ENCODE measurements around the gene SAMD1. TPM values are rescaled to one million over a fixed set of nuclear protein-coding genes. Genes with fewer than 3 reads are reported as not detected.

SAMD1 gene
- total and polyA plus RNA-seq, 11 donors = 26.7 to 62.6 (median 38.3) TPM

DNA sequence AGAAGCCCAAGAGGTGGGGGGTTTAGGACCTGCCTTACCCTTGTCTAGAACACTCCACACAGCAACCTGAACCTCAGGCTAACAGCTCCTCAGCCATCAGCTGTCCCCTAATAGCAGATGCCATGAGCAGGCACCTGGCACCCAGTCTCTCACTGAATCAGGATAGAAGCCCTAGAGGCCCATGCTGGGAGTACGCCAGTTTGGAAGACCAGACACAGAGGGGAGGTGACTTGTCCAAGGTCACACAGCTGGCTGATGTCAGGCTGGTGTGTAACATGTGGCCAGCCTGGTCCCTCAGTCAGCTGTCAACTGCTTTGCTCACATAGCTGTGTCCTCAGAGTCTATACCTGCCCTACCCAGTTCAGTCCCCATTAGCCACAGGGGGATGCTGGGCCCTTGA, 12.8 kb upstream of the SAMD1 start:
- 55 to 76% (median 68%) methylated on average over 1 of the region's 1 CpG; no CpG with 5 or more reads in 1 of the 4 donors for WGBS, 4 donors
- DNase-seq = peak in 3 of 5 donors; percentile 56 to 73 (median 57)
- peak overlapping the region in 7 of 12 donors; percentile 4 to 56 (median 28) for H3K27ac ChIP-seq
- TF ChIP-seq, protein P1, sequence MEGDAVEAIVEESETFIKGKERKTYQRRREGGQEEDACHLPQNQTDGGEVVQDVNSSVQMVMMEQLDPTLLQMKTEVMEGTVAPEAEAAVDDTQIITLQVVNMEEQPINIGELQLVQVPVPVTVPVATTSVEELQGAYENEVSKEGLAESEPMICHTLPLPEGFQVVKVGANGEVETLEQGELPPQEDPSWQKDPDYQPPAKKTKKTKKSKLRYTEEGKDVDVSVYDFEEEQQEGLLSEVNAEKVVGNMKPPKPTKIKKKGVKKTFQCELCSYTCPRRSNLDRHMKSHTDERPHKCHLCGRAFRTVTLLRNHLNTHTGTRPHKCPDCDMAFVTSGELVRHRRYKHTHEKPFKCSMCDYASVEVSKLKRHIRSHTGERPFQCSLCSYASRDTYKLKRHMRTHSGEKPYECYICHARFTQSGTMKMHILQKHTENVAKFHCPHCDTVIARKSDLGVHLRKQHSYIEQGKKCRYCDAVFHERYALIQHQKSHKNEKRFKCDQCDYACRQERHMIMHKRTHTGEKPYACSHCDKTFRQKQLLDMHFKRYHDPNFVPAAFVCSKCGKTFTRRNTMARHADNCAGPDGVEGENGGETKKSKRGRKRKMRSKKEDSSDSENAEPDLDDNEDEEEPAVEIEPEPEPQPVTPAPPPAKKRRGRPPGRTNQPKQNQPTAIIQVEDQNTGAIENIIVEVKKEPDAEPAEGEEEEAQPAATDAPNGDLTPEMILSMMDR (IDR thresholded peaks at IDR 0.05) = no peak
- no peak for TF ChIP-seq POLR2A (IDR thresholded peaks at IDR 0.05)
- intact Hi-C loops (cut with DNase I) = no loop called here
- peaks cover 0 to 97% (median 82%) of the 10 kb centered on the region in 9 donors for H3K36me3 ChIP-seq
- no peaks in the 10 kb centered on the region for H3K27me3 ChIP-seq
- H3K9me3 ChIP-seq = no peaks in the 10 kb centered on the region
- no peak overlapping the region for H3K4me3 ChIP-seq
- peak in 3 of 4 donors; percentile 2 to 31 (median 6) for ATAC-seq
- peaks cover 0 to 44% (median 17%) of the 10 kb centered on the region in 12 donors for H3K4me1 ChIP-seq

DNA sequence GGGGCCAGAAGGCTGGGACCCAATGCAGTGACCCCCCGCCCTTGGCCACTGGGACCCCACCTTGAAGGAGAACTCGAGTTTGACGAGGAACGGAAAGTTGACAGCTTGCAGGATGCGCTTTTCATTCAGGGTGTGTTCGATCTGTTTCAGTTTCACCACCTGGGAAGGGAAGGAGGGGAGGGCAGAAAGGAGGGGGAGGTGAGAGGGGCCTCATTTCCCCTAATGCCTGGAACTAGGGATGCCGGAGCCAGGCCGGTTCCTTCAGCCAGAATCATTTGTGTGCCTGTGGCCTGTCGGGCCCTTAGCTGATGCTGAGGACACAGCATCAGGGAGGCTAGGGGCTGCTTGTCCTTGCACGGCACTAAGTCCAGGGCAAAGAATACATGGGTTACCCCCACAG, 12.2 kb upstream of the SAMD1 start:
- no peaks in the 10 kb centered on the region for H3K9me3 ChIP-seq
- H3K36me3 ChIP-seq = peaks cover 0 to 97% (median 87%) of the 10 kb centered on the region in 9 donors
- peak in 1 of 5 donors; percentile 32 for DNase-seq
- intact Hi-C loops (cut with DNase I) = no loop called here
- peak overlapping the region in 7 of 12 donors; percentile 4 to 56 (median 29) for H3K27ac ChIP-seq
- H3K4me3 ChIP-seq = no peak overlapping the region
- 85 to 92% (median 87%) methylated on average over 10 of the region's 10 CpGs for WGBS, 4 donors
- peaks cover 0 to 39% (median 12%) of the 10 kb centered on the region in 12 donors for H3K4me1 ChIP-seq
- H3K27me3 ChIP-seq = no peaks in the 10 kb centered on the region
- no peak for ATAC-seq
- TF ChIP-seq, protein P1 (IDR thresholded peaks at IDR 0.05) = no peak

DNA sequence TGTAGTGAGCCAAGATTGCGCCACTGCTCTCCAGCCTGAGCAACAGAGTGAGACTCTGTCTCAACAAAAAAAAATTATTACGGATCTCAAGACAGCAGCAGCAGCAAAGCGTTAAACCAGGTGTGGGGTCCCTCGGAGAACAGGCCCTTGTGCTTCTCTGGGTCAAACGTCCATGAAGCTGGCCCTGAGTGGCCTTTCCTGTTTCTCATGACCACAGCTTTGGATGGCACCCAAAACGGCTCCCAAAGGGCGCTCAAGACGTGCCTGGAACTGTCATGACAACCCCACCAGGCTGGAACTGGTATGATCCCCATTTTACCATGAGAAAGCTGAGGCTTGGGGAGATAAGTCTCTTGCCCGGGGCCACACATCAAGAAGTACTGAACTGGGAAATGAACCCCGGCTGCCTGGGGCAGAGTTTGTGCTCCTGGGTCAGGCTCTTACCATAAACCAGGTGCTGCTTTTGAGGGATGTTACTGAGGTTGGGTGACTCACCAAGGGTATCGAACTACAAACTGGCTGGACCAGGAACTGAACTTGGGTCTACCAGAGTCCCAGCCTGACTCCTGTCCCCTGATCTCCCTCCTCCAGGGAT, 11.6 kb upstream of the SAMD1 start:
- DNase-seq (peak in 1 of 5 donors; percentile 35), ATAC-seq (peak in 1 of 4 donors; percentile 4)
- Histone ChIP-seq H3K27ac (peak overlapping the region in 7 of 12 donors; percentile 4 to 56 (median 29)), H3K36me3 (peaks cover 0 to 100% (median 93%) of the 10 kb centered on the region in 9 donors), H3K27me3 (no peaks in the 10 kb centered on the region), H3K9me3 (no peaks in the 10 kb centered on the region), H3K4me3 (no peak overlapping the region), H3K4me1 (peaks cover 0 to 33% (median 8%) of the 10 kb centered on the region in 12 donors)
- intact Hi-C loops (cut with DNase I) = no loop called here
- TF ChIP-seq POLR2A (IDR thresholded peaks at IDR 0.05) = no peak
- TF ChIP-seq, protein P1 (IDR thresholded peaks at IDR 0.05) = no peak
- 50 to 61% (median 53%) methylated on average over 10 to 11 of the region's 11 CpGs for WGBS, 4 donors

DNA sequence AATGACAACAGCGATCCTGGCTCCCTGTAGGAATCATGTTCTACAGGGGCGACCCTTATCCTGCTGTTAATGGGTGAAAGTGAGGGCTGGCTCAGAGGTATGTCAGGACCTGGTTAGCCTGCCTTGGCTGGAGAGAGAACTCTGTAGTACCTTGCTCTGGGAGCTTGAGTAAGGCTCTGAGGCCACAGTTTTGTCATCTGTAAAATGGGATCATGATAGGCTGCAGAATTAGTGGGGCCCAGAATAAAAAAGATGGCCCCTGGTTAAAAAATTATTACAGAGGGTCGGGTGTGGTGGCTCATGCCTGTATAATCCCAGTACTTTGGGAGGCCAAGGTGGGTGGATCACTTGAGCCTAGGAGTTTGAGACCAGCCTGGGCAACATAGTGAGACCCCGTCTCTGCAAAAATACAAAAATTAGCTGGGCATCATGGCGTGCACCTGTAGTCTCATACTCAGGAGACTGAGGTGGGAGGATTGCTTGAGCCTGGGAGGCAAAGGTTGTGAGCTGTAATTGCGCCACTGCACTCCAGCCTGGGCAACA, 10.5 kb upstream of the SAMD1 start:
- WGBS, 4 donors = 93 to 97% (median 96%) methylated on average over 6 of the region's 6 CpGs
- intact Hi-C loops (cut with DNase I) = no loop called here
- peaks cover 0 to 100% (median 96%) of the 10 kb centered on the region in 9 donors for H3K36me3 ChIP-seq
- no peak for TF ChIP-seq POLR2A (IDR thresholded peaks at IDR 0.05)
- TF ChIP-seq, protein P1 (IDR thresholded peaks at IDR 0.05) = no peak
- H3K4me3 ChIP-seq = no peak overlapping the region
- H3K27me3 ChIP-seq = no peaks in the 10 kb centered on the region
- H3K27ac ChIP-seq = no peak overlapping the region
- peaks cover 0 to 24% (median 7%) of the 10 kb centered on the region in 12 donors for H3K4me1 ChIP-seq
- DNase-seq (peak in 1 of 5 donors; percentile 25), ATAC-seq (no peak)
- no peaks in the 10 kb centered on the region for H3K9me3 ChIP-seq
